ENCODE measurements around the gene ZCCHC10.
"Not testable (repeated sequence)": the region's sequence is repeated elsewhere in the genome, so short reads cannot be mapped to it uniquely, and the experiment has no call there.

Gene ZCCHC10

DNA sequence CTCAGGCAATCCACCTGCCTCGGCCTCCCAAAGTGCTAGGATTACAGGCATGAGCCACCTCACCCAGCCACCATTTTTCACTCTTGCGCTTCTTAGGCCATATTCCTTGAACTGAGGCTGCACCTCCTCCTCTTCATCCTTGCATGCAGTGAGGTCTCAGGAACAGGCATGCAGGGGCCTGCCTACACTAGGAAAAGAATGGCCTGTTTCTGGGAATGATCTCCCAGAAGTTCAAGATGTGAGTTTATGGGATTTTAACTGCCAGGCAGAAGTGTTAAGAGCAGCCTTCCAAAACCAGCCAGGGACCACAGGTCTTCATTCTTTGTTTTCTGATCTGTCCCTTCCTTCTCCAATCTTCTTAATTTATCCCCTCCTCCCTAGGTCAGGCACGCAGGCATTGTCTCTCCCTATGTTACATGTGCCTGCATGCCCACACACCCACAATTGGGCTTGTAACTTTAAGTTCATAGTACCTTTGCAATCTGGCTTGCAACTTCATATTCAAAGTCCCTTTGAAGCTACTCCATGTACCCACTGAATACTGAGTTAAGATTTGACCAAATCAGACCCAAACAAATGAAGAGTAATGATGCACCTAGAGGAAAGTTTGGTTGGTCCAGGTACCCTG lies 14.9 kb upstream of the ZCCHC10 start:
- DNase-seq = no peak

DNA sequence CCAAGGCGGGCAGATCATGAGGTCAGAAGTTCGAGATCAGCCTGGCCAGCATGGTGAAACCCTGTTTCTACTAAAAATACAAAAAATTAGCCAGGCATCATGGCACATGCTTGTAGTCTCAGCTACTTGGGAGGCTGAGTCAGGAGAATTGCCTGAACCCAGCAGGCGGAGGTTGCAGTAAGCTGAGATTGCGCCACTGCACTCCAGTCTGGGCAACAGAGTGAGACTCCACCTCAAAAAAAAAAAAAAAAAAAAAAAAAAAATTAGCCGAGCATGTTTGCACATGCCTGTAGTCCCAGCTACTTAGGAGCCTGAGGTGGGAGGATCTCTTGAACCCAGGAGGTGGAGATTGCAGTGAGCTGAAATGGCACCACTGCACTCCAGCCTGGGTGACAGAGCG lies 10.3 kb upstream of the ZCCHC10 start:
- not testable (repeated sequence) for DNase-seq

- DNase-seq = no peak
Measured at GRCh38 chr5:133035224-133035623, 8.9 kb upstream of the ZCCHC10 start.

GRCh38 chr5:133034064-133034463 lies 7.7 kb upstream of the ZCCHC10 start:
- DNase-seq = no peak

GRCh38 chr5:133032852-133033742 lies 6.7 kb upstream of the ZCCHC10 start:
- DNase-seq = no peak

DNA sequence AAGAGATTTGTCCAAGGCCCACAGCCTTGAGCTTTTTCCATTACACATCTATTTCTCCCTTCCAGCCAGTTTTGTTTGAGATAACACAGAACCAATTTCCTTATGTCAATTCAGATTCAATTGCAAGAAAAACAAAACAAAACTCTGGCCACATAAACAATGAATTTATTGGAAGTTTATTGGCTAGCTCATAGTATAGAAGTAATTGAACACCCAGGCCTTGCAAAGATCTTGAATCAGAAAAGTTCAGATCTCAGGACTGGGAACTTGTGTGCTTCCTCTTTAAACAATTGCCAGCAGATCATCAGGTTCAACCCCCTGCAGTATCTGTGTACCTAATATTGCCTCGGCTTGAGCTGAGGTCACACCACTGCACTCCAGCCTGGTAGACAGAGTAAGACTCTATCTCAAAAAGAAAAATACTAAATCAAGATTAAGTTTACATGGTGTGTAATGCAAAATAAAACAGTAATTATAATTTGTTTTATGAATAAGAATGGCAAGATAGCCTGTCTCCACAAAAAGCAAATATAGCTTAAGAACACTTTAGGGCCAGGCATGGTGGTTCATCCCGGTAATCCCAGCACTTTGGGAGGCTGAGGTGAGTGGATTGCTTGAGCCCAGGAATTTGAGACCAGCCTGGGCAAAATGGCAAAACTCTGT lies 4.1 kb upstream of the ZCCHC10 start:
- DNase-seq = no peak

DNA sequence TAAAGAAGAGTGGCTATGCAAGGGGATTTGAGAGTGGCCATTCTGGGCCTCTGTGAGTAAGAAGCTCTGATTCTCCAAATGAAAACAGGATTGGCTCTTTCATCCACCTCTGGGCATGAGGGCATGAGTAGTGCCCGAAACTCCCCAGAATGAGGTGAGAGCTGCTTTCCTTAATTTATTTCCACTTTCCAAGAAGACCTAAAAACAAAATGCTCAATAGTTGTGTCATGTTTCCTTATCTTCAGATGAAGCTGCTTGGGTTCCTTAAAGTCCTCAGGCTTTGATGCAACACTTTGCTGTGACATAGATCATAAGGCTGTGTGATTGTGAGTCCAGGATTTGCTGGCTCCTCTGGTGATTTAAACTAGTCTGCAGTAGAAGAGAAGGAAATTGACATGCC lies 3.1 kb upstream of the ZCCHC10 start:
- DNase-seq = no peak

- no peak for DNase-seq
Measured at GRCh38 chr5:133026664-133027153, 360 bp upstream of the ZCCHC10 start.

- DNase-seq = not testable (repeated sequence)
Measured at GRCh38 chr5:133019471-133019870, 6.9 kb downstream of the ZCCHC10 start.

GRCh38 chr5:133017964-133018363 lies 8.4 kb downstream of the ZCCHC10 start:
- DNase-seq = no peak

- DNase-seq = no peak
Measured at GRCh38 chr5:133015466-133015865, 10.9 kb downstream of the ZCCHC10 start.

- DNase-seq = not testable (repeated sequence)
Measured at GRCh38 chr5:133008455-133008854, 17.9 kb downstream of the ZCCHC10 start.

DNA sequence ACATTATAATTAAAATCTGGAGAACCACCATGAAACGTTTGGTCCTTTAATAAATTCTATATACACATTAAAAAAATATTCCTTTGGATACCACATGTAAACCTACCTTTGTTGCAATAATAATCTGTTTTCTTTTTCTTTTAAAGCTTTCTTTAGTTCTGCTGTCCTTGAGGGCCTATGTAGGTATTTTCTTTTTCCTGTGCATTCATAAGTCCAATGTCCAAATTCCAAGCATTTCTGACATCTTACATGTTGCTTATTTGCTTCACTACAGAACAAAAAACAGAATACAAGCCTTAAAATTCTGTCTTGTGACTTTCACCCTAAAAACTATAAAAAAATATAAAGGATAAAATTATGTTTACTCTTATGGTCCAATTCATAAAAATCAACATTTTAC lies 19.7 kb downstream of the ZCCHC10 start:
- DNase-seq = no peak

- DNase-seq = no peak
Measured at GRCh38 chr5:132999246-132999645, 27.1 kb downstream of the ZCCHC10 start.

GRCh38 chr5:132998556-132998955 lies 27.8 kb downstream of the ZCCHC10 start:
- no peak for DNase-seq

DNA sequence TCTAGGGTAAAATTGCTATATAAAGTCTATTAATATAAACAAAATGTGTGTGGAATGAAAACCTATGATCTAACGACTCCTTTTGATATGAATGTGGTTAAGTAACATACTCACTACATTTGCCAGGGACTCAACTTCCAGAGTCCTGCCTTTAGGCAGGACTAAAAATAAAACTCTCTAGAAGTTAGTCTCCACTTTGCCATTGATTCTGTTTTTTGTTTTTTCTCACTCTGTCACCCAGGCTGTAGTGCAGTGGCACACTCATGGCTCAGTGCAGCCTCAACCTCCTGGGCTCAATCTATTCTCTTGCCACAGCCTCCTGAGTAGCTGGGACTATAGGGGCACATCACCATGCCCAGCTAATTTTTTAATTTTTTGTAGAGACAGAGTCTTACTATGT lies 30.0 kb downstream of the ZCCHC10 start:
- no peak for DNase-seq

GRCh38 chr5:132987531-132988408 lies 38.6 kb downstream of the ZCCHC10 start:
- DNase-seq = no peak

GRCh38 chr5:132982971-132983370 lies 43.4 kb downstream of the ZCCHC10 start:
- DNase-seq = not testable (repeated sequence)

DNA sequence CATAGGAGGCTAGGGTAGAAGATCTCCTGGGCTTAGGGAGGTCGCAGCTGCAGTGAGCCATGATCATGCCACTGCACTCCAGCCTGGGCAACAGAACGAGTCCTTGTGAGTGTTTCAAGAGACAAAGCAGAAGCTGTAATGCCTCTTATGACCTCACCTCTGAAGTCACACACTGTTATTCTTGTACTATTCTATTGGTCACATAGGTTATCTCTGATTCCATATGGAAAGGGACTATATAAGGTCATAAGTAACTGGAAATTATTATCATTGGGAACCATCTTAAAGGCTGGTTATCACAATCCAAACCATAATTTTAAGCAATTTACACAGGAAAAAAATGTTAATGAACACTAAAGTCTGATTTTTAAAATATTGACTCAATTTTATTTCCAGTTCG lies 45.1 kb downstream of the ZCCHC10 start:
- no peak for DNase-seq

DNA sequence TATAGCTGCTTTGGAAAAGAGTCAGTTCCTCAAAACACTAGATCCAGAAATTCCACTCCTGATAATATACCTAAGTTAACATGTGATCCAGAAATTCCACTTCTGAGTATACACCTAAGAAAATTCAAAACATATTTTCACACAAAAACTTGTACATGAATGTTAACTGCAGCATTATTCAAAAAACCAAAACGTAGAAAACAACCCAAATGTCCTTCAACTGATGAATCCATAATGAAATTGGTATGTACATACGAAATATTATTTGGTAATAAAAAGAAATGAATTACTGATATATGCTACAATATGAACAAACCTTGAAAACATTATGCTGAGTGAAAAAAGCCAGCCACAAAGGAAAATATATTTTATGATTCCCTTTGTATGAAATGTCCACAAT lies 46.4 kb downstream of the ZCCHC10 start:
- no peak for DNase-seq

DNA sequence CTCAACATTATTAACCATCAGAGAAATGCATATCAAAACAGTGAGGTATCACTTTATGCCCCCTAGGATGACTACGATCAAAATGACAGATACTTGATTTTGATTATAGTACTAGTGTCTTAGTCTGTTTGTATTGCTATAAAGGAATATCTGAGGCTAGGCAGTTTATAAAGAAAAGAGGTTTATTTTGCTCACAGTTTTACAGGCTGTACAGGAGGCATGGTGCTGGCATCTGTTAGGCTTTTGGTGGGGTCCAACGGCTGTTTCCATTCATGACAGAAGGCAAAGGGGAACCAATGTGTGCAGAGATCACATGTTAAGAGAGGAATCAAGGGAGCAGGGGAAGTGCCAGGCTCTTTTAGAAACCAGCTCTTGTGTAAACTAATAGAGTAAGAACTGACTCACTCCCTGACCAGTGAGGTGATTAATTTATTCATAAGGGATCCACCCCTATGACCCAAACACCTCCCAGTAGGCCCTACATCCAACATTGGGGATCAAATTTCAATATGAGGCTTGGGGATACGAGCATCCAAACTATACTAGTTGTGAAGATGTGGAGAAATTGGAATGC lies 46.9 kb downstream of the ZCCHC10 start:
- DNase-seq = no peak

DNA sequence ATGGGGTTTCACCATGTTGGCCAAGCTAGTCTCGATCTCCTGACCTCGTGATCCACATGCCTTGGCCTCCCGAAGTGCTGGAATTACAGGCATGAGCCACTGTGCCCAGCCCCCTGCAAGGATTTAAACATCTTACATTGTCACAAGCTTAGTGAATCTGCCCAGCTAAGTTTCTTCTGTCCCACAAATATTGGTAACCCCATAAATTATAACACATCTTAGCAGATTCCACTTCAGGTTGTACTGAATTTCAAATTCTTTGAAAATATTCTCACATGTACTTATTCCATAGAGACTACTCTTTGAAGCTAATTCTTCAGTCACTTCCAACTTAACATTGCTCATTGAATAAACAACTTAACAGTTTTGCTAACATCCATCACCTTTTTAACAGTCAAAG lies 49.5 kb downstream of the ZCCHC10 start:
- no peak for DNase-seq
